GM21737 (cell line): ENCODE results near the gene COMMD10.
"Not testable (repeated sequence)": the region's sequence is repeated elsewhere in the genome, so short reads cannot be mapped to it uniquely, and the experiment has no call there.

Experiments
- ATAC-seq: cut with Tn5 transposase; IDR thresholded peaks from one replicate; pipeline ENCODE4 v1.9.1; 2021; ENCODE audit warnings: mild to moderate bottlenecking, moderate library complexity; ENCODE audit not compliant: unreplicated experiment

The COMMD10 gene

GRCh38 chr5:116091416-116091815, 6.6 kb downstream of the COMMD10 start:
- no peak for ATAC-seq

- ATAC-seq, result no peak
Observed at GRCh38 chr5:116097301-116097700, 12.5 kb downstream of the COMMD10 start.

- no peak for ATAC-seq
Observed at GRCh38 chr5:116098998-116099397, 14.2 kb downstream of the COMMD10 start.

GRCh38 chr5:116104941-116105340, 20.1 kb downstream of the COMMD10 start:
- not testable (repeated sequence) for ATAC-seq

GRCh38 chr5:116115163-116115562, 30.3 kb downstream of the COMMD10 start:
- ATAC-seq, result no peak

GRCh38 chr5:116130471-116130870, 45.6 kb downstream of the COMMD10 start:
- no peak for ATAC-seq

GRCh38 chr5:116130976-116131375, 46.2 kb downstream of the COMMD10 start:
- ATAC-seq, result no peak

- no peak for ATAC-seq
Observed at GRCh38 chr5:116133281-116133680, 48.5 kb downstream of the COMMD10 start.

- ATAC-seq, result peak; percentile 97
Observed at GRCh38 chr5:116135344-116135743, 50.5 kb downstream of the COMMD10 start.

- ATAC-seq, result no peak
Observed at GRCh38 chr5:116137544-116138378, 52.9 kb downstream of the COMMD10 start.

- ATAC-seq, result no peak
Observed at GRCh38 chr5:116142495-116142894, 57.7 kb downstream of the COMMD10 start.

GRCh38 chr5:116144103-116144502, 59.3 kb downstream of the COMMD10 start:
- no peak for ATAC-seq

- ATAC-seq, result no peak
Observed at GRCh38 chr5:116144991-116145390, 60.2 kb downstream of the COMMD10 start.

GRCh38 chr5:116145416-116145815, 60.6 kb downstream of the COMMD10 start:
- ATAC-seq, result no peak

- no peak for ATAC-seq
Observed at GRCh38 chr5:116152169-116152568, 67.3 kb downstream of the COMMD10 start.

GRCh38 chr5:116153687-116154174, 68.9 kb downstream of the COMMD10 start:
- ATAC-seq, result no peak

- ATAC-seq, result no peak
Observed at GRCh38 chr5:116154252-116154651, 69.4 kb downstream of the COMMD10 start.

- ATAC-seq, result no peak
Observed at GRCh38 chr5:116154931-116155330, 70.1 kb downstream of the COMMD10 start.

GRCh38 chr5:116157902-116158301, 73.1 kb downstream of the COMMD10 start:
- no peak for ATAC-seq

GRCh38 chr5:116159006-116159405, 74.2 kb downstream of the COMMD10 start:
- ATAC-seq, result no peak

GRCh38 chr5:116174111-116174510, 89.3 kb downstream of the COMMD10 start:
- no peak for ATAC-seq

- ATAC-seq, result no peak
Observed at GRCh38 chr5:116176121-116176520, 91.3 kb downstream of the COMMD10 start.

- ATAC-seq, result no peak
Observed at GRCh38 chr5:116178925-116179324, 94.1 kb downstream of the COMMD10 start.
